Embryonic facial prominence (tissue), 1 donor: ENCODE data around the gene GRAMD2B.
"Not testable (repeated sequence)": the region's sequence is repeated elsewhere in the genome, so short reads cannot be mapped to it uniquely, and the experiment has no call there.

ENCODE experiments used
- DNase-seq: peaks from one replicate; pipeline ENCODE4 v3.0.0-alpha.2; 2016; ENCODE audit errors: extremely low spot score

Gene GRAMD2B

GRCh38 chr5:126513703-126514102, 90.5 kb downstream of the GRAMD2B start:
- no peak for DNase-seq

DNA sequence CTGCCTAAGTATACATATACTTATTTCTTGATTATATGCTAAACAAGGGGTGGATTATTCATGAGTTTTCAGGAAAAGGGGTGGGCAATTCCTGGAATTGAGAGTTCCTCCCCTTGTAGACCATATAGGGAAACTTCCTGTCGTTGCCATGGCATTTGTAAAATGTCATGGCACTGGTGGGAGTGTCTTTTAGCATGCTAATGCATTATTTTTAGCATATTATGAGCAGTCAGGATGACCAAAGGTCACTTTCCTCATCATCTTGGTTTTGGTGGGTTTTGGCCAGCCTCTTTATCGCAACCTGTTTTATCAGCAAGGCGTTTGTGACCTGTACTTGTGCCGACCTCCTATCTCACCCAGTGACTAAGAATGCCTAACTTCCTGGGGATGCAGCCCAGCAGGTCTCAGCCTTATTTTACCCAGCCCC, 90.9 kb downstream of the GRAMD2B start:
- DNase-seq, result no peak

GRCh38 chr5:126514558-126515141, 91.4 kb downstream of the GRAMD2B start:
- DNase-seq, result no peak

DNA sequence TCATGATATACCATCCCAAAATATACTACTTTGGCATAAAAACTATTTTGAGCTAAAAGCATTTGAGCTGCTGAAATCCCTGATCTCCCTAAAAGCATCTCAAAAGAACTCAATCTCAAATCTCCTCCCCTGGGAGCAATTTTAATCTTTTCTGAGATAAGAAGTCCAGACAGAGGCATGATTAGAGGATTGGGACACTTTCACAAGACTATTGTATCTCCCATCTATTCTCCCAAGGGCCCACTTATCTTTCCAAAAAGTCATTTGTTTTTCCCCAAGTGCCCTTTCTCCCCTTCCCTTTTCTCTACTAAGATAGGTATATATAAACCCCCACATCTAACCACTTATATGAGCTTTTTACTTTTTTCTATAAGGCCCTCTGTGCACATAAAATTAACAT, 92.1 kb downstream of the GRAMD2B start:
- DNase-seq, result no peak

DNA sequence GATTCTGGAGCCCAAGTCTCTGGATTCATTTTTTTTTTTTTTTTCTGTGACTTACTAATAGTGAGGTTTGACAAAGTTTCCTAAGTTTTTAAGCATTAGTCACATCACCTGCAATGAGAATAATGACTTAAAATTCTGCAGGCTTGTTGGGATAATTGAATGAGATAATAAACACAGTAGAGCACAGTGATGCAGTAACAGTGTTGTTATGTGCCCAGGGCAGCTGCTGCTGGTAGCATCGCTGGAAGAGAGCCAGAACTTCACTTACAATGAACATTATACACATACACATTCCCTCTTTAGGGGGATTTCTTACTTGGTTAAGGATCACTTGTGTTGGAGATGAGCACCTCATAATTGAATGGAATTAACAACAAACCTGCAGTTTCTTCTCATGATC, 92.9 kb downstream of the GRAMD2B start:
- DNase-seq, result no peak

- no peak for DNase-seq
Measured at GRCh38 chr5:126516852-126517251, 93.6 kb downstream of the GRAMD2B start.

GRCh38 chr5:126519223-126519622, 96.0 kb downstream of the GRAMD2B start:
- DNase-seq, result not testable (repeated sequence)

- no peak for DNase-seq
Measured at GRCh38 chr5:126519637-126520592, 96.7 kb downstream of the GRAMD2B start.

DNA sequence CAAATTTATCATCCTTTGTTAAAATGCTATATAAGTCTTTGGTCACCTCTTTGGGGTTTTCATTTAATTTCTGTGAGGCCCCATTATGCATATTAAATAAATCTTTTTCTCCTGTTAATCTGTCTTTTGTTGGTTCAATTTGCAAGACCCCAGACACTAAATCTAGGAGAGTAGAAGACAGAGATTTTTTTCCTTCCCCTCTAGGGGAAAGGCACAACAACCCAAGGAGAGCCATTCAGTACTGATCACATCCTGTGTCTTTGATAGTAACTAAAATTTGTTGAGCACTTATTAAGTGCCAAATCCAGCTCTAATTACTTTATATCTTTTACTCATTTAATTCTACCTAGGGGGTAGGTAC, 97.4 kb downstream of the GRAMD2B start:
- no peak for DNase-seq

GRCh38 chr5:126521130-126521529, 97.9 kb downstream of the GRAMD2B start:
- no peak for DNase-seq

DNA sequence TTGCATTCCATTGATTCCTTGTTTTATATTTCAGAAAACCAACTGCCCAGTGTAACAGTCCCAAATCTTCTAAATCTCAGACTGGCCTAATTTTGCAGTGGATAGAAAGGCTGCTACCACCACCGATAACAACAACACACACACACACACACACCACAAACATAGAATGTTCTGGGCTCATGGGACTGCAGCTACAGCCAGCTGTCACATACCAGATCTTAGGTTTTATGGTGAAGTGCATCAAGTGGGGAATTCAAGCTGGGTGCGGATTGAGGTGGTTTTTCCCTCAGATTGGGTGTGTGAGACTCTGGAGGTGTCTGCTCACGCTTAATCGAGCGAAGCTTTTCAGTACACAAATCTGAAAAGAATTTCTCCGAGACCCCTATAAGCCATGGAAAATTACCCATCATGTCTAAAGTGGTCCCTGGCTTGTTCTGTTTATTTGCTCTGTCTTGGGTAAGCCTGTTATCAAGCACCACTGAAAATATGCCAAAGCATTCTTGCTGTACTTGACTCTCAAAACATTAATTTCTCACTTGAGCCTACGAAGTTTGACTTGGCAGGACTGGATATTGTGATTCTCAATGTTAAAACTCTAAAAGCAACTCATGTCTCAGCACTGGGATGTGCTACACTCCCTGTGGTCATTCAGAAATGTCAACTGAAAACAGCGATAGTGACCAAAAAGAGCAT, 100.8 kb downstream of the GRAMD2B start:
- no peak for DNase-seq

DNA sequence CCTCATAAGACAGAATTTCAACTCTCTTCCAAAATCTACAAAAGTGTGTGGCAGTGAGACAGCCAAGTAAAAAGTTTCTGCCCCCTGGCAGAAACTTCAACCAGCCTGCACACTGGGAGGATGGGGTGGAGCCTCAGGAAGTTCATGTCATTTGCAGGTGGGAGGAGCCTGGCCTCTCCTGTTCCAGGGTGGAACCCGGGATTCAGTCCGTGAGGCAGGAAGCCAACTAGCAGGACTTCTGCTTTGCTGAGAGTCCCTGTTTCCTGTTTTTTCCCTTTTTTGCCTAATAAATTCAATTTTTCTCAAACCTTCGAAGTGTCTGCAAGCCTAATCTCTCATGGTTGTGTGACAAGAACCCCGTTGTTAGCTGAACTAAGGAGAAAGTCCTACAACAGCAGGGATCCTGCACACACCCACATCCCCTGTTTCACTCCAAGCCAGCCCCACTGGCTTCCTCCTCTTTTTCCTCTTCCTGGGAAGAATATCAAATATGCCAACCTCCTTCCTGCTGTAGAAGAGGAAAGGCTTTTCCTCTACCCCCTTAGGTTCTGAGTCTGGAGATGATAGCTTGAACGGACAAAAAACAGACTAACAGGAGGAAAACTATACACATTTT, 102.5 kb downstream of the GRAMD2B start:
- no peak for DNase-seq

- DNase-seq, result no peak
Measured at GRCh38 chr5:126526493-126526892, 103.3 kb downstream of the GRAMD2B start.

DNA sequence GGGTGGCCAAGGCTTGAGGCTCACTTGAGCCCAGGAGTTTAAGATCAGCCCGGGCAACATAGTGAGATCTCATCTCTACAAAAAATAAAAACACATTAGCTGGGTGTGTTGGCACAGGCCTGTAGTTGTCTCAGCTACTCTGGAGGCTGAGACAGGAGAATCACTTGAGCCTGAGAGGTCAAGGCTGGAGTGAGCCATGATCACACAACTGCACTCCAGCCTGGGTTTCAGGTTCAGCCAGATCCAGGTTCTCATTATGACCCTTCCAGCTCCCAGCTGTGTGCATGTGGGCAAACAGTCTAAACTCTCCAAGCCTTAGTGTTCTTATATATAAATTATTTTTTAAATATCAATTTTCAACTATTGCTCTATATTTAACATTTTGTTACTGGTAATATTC, 103.9 kb downstream of the GRAMD2B start:
- no peak for DNase-seq

- DNase-seq, result no peak
Measured at GRCh38 chr5:126527892-126528291, 104.7 kb downstream of the GRAMD2B start.

DNA sequence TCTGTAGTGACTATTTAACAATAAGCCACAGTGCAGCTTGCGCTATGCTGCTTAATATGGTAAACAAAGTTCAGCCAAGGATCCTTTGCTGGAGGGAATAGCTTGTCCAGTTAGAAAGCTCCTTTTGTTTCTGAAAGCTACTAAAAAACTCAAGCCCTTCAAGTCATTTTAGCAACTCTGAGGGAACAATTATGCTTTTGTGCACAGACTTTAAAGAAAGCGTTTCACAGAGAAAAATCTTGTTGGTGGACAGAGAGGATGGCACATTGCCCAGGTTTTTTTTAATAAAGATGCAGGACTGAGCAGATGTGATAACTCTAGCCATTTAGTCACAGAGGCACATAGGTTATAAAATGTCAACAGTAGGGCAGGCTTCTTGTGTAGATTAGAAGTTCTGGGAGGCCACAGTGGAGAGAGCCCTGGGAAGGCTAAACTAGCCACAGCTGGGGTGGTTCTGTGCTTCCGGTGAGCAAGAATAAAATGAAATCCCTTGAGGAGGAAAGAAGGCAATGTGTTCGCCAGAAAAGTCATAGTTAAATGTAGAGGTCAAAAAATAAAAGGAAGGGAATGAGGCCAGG, 108.4 kb downstream of the GRAMD2B start:
- DNase-seq, result no peak

GRCh38 chr5:126534553-126534952, 111.3 kb downstream of the GRAMD2B start:
- DNase-seq, result no peak

DNA sequence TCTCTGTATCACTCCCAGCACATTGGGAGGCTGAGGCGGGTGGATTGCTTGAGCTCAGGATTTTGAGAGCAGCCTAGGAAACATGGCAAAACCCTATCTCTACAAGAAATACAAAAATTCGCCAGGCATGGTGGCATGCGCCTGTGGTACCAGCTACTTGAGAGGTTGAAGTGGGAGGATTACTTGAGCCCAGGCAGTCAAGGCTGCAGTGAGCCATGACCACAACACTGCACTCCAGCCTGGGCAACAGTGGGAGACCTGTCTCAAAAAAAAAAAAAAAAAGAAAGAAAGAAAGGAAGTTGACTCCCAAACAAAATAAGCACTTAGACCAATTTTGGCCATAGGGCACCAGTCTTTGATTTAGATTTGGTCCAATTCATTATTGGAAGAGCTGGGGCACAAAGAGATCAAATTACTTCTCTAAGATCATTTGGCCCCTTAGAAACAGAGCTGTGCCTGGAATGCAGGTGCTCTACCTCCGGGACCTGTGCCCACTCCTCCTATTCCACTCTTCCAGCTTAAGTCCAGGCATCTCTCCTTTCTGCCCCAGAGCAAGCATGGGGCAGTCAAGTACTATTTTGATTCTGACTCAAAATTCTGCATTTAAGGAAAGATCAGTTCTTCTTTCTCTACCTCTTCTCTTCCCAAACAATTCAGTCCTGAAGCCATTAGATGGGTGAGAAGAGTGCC, 112.8 kb downstream of the GRAMD2B start:
- no peak for DNase-seq

DNA sequence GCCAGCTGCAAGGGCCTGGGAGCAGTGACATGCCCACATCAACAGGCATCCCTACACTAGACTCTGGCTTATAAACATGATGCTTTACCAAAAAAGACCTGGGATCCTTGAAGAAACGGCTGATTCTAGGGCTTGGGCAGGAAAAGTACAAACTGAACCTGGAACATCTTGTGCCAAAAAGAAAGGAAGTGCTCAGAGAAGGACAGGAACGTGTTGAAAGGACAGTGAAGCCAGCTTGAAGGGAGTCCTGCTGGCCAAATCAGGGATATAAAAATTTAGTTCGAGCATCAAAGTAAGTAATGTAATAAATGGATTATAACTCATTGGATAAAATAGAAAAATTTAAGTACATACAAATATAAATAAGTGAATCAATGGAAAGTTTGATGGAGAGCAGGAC, 113.7 kb downstream of the GRAMD2B start:
- DNase-seq, result no peak

- DNase-seq, result no peak
Measured at GRCh38 chr5:126538579-126538978, 115.4 kb downstream of the GRAMD2B start.

- no peak for DNase-seq
Measured at GRCh38 chr5:126540631-126541030, 117.4 kb downstream of the GRAMD2B start.
